ENCODE measurements around the gene CXCL3.

CXCL3 gene

DNA sequence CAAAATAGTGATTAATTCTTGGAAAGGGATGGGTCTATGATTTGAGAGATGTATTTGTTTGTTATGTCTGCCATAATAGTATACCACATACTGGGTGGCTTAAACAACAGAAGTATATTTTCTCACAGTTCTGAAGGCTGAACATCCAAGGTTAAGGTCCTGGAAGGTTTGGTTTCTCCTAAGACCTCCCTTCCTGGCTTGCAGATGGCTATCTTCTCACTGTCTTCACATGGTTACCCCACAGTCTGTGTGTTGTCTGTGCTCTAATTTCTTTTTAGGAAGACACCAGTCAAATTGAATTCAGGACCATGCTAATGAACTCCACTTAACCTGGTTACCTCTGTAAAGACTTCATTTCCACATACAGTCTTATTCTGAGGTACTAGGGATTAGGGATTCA, 34.9 kb upstream of the CXCL3 start:
- H3K4me3 ChIP-seq (ENCODE audit: low read depth, low read length) = no peak overlapping the region
- no peak for DNase-seq (ENCODE audit: low read depth)
- TF ChIP-seq, protein P1, sequence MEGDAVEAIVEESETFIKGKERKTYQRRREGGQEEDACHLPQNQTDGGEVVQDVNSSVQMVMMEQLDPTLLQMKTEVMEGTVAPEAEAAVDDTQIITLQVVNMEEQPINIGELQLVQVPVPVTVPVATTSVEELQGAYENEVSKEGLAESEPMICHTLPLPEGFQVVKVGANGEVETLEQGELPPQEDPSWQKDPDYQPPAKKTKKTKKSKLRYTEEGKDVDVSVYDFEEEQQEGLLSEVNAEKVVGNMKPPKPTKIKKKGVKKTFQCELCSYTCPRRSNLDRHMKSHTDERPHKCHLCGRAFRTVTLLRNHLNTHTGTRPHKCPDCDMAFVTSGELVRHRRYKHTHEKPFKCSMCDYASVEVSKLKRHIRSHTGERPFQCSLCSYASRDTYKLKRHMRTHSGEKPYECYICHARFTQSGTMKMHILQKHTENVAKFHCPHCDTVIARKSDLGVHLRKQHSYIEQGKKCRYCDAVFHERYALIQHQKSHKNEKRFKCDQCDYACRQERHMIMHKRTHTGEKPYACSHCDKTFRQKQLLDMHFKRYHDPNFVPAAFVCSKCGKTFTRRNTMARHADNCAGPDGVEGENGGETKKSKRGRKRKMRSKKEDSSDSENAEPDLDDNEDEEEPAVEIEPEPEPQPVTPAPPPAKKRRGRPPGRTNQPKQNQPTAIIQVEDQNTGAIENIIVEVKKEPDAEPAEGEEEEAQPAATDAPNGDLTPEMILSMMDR (IDR thresholded peaks at IDR 0.05; ENCODE audit: low read depth, low read length, missing control alignments) = no peak
- in situ Hi-C loops (cut with HindIII; ENCODE audit: low sequenced_read_pairs) = no loop called here

GRCh38 chr4:74072739-74073138, 34.2 kb upstream of the CXCL3 start:
- DNase-seq (ENCODE audit: low read depth) = no peak
- H3K4me3 ChIP-seq (ENCODE audit: low read depth, low read length) = no peak overlapping the region
- in situ Hi-C loops (cut with HindIII; ENCODE audit: low sequenced_read_pairs) = no loop called here
- TF ChIP-seq, protein P1 (IDR thresholded peaks at IDR 0.05; ENCODE audit: low read depth, low read length, missing control alignments) = no peak

- in situ Hi-C loops (cut with HindIII; ENCODE audit: low sequenced_read_pairs) = no loop called here
These were observed 29.1 kb upstream of the CXCL3 start for GRCh38 chr4:74067586-74067985.

GRCh38 chr4:74066232-74066631, 27.7 kb upstream of the CXCL3 start:
- H3K4me3 ChIP-seq (ENCODE audit: low read depth, low read length) = no peak overlapping the region
- in situ Hi-C loops (cut with HindIII; ENCODE audit: low sequenced_read_pairs) = no loop called here
- TF ChIP-seq, protein P1 (IDR thresholded peaks at IDR 0.05; ENCODE audit: low read depth, low read length, missing control alignments) = no peak
- DNase-seq (ENCODE audit: low read depth) = no peak

More at GRCh38 chr4:74067586-74067985, 29.1 kb upstream of the CXCL3 start:
- no peak overlapping the region for H3K4me3 ChIP-seq (ENCODE audit: low read depth, low read length)
- TF ChIP-seq, protein P1 (IDR thresholded peaks at IDR 0.05; ENCODE audit: low read depth, low read length, missing control alignments) = no peak
- DNase-seq (ENCODE audit: low read depth) = no peak

DNA sequence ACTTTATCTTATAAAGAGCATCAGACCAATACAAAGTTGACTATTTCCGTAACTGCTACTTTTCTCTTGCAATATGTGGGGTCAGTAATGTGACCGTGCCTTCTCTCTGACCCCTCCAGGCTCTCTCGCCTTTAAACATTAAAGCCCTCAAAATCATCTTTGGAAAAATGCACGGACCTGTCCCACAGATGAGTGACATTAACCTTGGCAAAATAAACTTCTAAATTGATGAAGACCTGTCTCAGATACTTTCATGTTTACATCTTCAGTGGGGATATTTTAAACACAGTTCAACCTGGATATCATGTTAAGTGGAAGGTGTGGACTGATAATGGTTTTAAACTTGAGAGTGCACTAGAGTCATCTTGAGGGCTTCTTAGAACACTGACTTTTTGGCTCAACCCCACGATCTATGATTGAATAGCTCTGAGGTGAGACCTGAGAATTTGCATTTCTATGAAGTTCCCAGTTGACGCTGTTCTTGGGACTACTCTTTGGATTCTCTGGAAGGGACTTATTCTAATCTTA, 26.7 kb upstream of the CXCL3 start:
- DNase-seq (ENCODE audit: low read depth) = no peak
- no peak overlapping the region for H3K4me3 ChIP-seq (ENCODE audit: low read depth, low read length)
- TF ChIP-seq, protein P1 (IDR thresholded peaks at IDR 0.05; ENCODE audit: low read depth, low read length, missing control alignments) = no peak
- in situ Hi-C loops (cut with HindIII; ENCODE audit: low sequenced_read_pairs) = no loop called here

DNA sequence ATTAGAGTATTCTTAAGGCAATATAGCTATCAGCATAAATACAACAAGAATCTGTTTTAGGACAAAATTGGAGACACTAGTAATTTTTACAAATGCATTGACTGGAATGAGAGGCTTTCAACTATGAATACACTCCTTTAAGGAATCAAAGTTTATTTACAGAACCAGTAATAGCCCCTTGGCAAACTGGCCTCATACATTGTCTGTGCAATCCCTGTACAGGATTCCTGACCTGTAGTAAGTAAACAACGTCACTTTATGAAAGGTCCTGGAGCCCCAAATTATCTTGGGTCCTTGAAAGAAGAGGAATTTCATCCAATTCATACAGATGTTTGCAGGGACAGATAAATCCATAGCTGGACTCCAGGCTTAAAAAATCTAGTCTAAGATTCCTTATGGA, 25.4 kb upstream of the CXCL3 start:
- no peak for DNase-seq (ENCODE audit: low read depth)
- in situ Hi-C loops (cut with HindIII; ENCODE audit: low sequenced_read_pairs) = no loop called here
- H3K4me3 ChIP-seq (ENCODE audit: low read depth, low read length) = no peak overlapping the region
- TF ChIP-seq, protein P1 (IDR thresholded peaks at IDR 0.05; ENCODE audit: low read depth, low read length, missing control alignments) = no peak

Data from astrocyte of the cerebellum (primary cell).